NCI-H146 treated with DMSO at 0.1 percent for 48 hours (cell line): ENCODE data around the gene LRRC46.

Experiments used
- DNase-seq: peaks from one replicate; lab custom pipeline; 2025; ENCODE audit not compliant: unreplicated experiment; lab: John Stamatoyannopoulos, UW

LRRC46 gene

GRCh38 chr17:47831003-47831933 lies at the start of gene LRRC46, which contains the start of gene MRPL10:
TSS of gene LRRC46 (plus strand) at chr17:47831670. CDS start at chr17:47831990, 320 bp downstream.
TSS of gene MRPL10 (minus strand) at chr17:47831541. CDS start at chr17:47831511, 30 bp downstream.
- DNase-seq = peak; percentile 91

GRCh38 chr17:47785538-47786123 lies 45.8 kb upstream of the LRRC46 start:
- no peak for DNase-seq

GRCh38 chr17:47789611-47790561 lies 41.6 kb upstream of the LRRC46 start:
- peak; percentile 48 for DNase-seq

- no peak for DNase-seq
Measured at GRCh38 chr17:47791025-47791424, 40.4 kb upstream of the LRRC46 start.

GRCh38 chr17:47792457-47792856 lies 39.0 kb upstream of the LRRC46 start:
- DNase-seq = no peak

- DNase-seq = no peak
Measured at GRCh38 chr17:47792979-47793378, 38.5 kb upstream of the LRRC46 start.

GRCh38 chr17:47797797-47798196 lies 33.7 kb upstream of the LRRC46 start:
- DNase-seq = no peak

GRCh38 chr17:47800686-47801085 lies 30.8 kb upstream of the LRRC46 start:
- DNase-seq = no peak

- no peak for DNase-seq
Measured at GRCh38 chr17:47801176-47801765, 30.2 kb upstream of the LRRC46 start.

GRCh38 chr17:47801906-47802305 lies 29.6 kb upstream of the LRRC46 start:
- no peak for DNase-seq

- DNase-seq = peak; percentile 52
Measured at GRCh38 chr17:47802341-47803022, 29.0 kb upstream of the LRRC46 start.

- no peak for DNase-seq
Measured at GRCh38 chr17:47803201-47803600, 28.3 kb upstream of the LRRC46 start.

GRCh38 chr17:47803751-47804150 lies 27.7 kb upstream of the LRRC46 start:
- DNase-seq = no peak

GRCh38 chr17:47804461-47804860 lies 27.0 kb upstream of the LRRC46 start:
- no peak for DNase-seq

GRCh38 chr17:47806026-47806912 lies 25.2 kb upstream of the LRRC46 start:
- DNase-seq = no peak

GRCh38 chr17:47806913-47807255 lies 24.6 kb upstream of the LRRC46 start:
- DNase-seq = no peak

GRCh38 chr17:47807421-47807820 lies 24.0 kb upstream of the LRRC46 start:
- DNase-seq = no peak

- no peak for DNase-seq
Measured at GRCh38 chr17:47808036-47808829, 23.2 kb upstream of the LRRC46 start.
